Small intestine (tissue), 4 donors: Measurements from ENCODE around the gene CMIP. TPM values are rescaled to one million over a fixed set of nuclear protein-coding genes. Genes with fewer than 3 reads are reported as not detected.

Experiments
- polyA plus RNA-seq, 4 donors: library from polyadenylated mRNA; stranded (reverse) in 3 of 4; unstranded in 1 of 4; fragments of 200-250 nt in 3 of 4; fragments of 120-200 nt in 1 of 4; gene quantifications; one replicate each; pipeline versions ENCODE4 v1.2.1 to v1.2.3, GENCODE V29; 2013
- donor health status: healthy with polysubstance abuse.
- donor health status: Bipolar disorder and iron deficiency.
- donor health status: healthy.

CMIP gene
- polyA plus RNA-seq, 4 donors = 43.8 to 74.7 (median 55.7) TPM

Other genes starting within 250 kb of the CMIP start
- gene BCO1, start 206.1 kb upstream of the CMIP start, polyA plus RNA-seq = 10 to 100 TPM in 2 of 4 donors, 1 to 10 TPM in 2; 1.4 to 31.1 (median 17.8) TPM
- gene GAN, start 129.8 kb upstream of the CMIP start, polyA plus RNA-seq = 1 to 10 TPM in 2 of 4 donors, under 1 TPM in 2; 0.27 to 2.5 (median 1.4) TPM